HL-60 (cell line): ENCODE results near the gene FAHD1.

Experiments used
- DNase-seq, 2 experiments: peaks; one replicate each; pipeline ENCODE4 v3.0.0-alpha.2; 2010 to 2020; ENCODE audit warnings: low read depth in 1 of 2, low spot score in 1 of 2
- H3K27ac ChIP-seq: fragments of 250-450 bp; sonication (Bioruptor Pico); replicated peaks from 2 replicates; pipeline ENCODE4 v1.5.1; 2020; ENCODE audit warnings: mild to moderate bottlenecking, moderate library complexity
- H3K27me3 ChIP-seq: fragments of 250-450 bp; sonication (Bioruptor Pico); 2 replicates; pipeline ENCODE4 v1.5.1; 2021; ENCODE audit warnings: mild to moderate bottlenecking, moderate library complexity; ENCODE audit not compliant: insufficient read depth, poor library complexity, severe bottlenecking
- H3K4me3 ChIP-seq: replicated peaks from 2 replicates; pipeline ENCODE4 v1.5.1; 2011; ENCODE audit warnings: mild to moderate bottlenecking, control low read depth, low read length; ENCODE audit not compliant: insufficient read depth
- GABPA ChIP-seq: IDR thresholded peaks from 2 replicates; pipeline ENCODE4 v1.6.1; 2012; ENCODE audit warnings: low read depth
- POLR2AphosphoS5 ChIP-seq: IDR thresholded peaks from 2 replicates; pipeline ENCODE4 v1.6.1; 2012; ENCODE audit warnings: low read depth
- SPI1 ChIP-seq: IDR thresholded peaks from 2 replicates; pipeline ENCODE4 v1.6.1; 2012; ENCODE audit warnings: low read depth, mild to moderate bottlenecking, borderline replicate concordance
- TF ChIP-seq, protein P1 (sequence below): IDR thresholded peaks from 2 replicates; pipeline ENCODE4 v1.6.1; 2012; ENCODE audit warnings: low read depth; ENCODE audit not compliant: insufficient replicate concordance
- TF ChIP-seq, protein P2 (sequence below): IDR thresholded peaks from one replicate; pipeline ENCODE4 v1.5.1; 2011; ENCODE audit warnings: low read length, control low read depth, inconsistent platforms; ENCODE audit not compliant: insufficient read depth

The FAHD1 gene

DNA sequence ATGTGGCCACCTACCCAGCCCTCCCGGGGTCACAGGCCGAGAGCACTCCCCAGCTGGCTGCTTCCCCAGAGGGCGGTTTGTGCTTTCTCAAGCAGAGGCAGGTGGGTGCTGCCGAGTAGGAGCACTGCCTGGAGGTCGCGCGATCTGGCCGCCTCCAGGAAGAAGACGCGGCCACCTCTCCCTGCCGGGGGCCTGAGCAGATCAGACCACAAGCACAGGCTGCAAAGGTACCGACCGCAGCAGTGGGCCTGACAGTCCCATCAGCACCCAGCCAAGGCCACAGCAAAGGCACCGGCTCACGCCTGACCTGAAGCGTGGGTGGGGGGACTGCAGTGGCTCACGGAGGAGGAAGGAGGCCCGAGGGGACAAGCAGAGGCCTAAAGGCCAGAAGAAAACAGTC is 18.3 kb upstream of the FAHD1 start:
- TF ChIP-seq, protein P1, sequence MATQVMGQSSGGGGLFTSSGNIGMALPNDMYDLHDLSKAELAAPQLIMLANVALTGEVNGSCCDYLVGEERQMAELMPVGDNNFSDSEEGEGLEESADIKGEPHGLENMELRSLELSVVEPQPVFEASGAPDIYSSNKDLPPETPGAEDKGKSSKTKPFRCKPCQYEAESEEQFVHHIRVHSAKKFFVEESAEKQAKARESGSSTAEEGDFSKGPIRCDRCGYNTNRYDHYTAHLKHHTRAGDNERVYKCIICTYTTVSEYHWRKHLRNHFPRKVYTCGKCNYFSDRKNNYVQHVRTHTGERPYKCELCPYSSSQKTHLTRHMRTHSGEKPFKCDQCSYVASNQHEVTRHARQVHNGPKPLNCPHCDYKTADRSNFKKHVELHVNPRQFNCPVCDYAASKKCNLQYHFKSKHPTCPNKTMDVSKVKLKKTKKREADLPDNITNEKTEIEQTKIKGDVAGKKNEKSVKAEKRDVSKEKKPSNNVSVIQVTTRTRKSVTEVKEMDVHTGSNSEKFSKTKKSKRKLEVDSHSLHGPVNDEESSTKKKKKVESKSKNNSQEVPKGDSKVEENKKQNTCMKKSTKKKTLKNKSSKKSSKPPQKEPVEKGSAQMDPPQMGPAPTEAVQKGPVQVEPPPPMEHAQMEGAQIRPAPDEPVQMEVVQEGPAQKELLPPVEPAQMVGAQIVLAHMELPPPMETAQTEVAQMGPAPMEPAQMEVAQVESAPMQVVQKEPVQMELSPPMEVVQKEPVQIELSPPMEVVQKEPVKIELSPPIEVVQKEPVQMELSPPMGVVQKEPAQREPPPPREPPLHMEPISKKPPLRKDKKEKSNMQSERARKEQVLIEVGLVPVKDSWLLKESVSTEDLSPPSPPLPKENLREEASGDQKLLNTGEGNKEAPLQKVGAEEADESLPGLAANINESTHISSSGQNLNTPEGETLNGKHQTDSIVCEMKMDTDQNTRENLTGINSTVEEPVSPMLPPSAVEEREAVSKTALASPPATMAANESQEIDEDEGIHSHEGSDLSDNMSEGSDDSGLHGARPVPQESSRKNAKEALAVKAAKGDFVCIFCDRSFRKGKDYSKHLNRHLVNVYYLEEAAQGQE = no peak
- no peak overlapping the region for H3K27ac ChIP-seq
- H3K4me3 ChIP-seq = no peak overlapping the region
- DNase-seq = no peak
- no peaks in the 10 kb centered on the region for H3K27me3 ChIP-seq

DNA sequence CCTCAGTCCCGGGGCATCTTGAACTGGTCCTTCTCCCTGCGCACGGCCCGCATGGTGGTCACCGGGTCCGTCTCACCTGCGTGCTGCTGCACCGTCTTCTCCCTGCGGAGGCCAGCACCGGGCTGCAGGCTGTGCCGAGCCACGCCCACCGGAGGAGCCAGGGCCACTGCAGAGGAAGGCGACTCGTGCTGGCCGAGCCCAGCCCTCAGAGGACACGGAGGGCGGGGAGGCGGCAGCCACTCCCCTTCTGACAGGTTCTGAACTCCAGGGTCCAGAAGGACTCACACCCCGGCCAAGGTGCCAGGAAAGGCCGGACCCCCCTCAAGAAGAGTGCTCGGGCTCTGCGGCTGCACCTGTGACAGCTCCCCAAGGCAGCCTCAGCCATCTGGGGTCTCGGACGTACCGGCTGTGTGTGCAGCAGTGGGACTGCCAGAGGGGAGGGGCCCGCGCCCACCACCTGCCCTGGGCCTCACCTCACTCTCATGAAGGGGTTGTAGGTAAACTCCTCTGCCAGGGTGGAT is 17.7 kb upstream of the FAHD1 start:
- TF ChIP-seq POLR2AphosphoS5 = no peak
- TF ChIP-seq, protein P2, sequence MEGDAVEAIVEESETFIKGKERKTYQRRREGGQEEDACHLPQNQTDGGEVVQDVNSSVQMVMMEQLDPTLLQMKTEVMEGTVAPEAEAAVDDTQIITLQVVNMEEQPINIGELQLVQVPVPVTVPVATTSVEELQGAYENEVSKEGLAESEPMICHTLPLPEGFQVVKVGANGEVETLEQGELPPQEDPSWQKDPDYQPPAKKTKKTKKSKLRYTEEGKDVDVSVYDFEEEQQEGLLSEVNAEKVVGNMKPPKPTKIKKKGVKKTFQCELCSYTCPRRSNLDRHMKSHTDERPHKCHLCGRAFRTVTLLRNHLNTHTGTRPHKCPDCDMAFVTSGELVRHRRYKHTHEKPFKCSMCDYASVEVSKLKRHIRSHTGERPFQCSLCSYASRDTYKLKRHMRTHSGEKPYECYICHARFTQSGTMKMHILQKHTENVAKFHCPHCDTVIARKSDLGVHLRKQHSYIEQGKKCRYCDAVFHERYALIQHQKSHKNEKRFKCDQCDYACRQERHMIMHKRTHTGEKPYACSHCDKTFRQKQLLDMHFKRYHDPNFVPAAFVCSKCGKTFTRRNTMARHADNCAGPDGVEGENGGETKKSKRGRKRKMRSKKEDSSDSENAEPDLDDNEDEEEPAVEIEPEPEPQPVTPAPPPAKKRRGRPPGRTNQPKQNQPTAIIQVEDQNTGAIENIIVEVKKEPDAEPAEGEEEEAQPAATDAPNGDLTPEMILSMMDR = no peak
- TF ChIP-seq GABPA = no peak
- no peak for TF ChIP-seq SPI1
- TF ChIP-seq, protein P1 = no peak
- no peaks in the 10 kb centered on the region for H3K27me3 ChIP-seq
- no peak overlapping the region for H3K27ac ChIP-seq
- DNase-seq = no peak
- H3K4me3 ChIP-seq = no peak overlapping the region

DNA sequence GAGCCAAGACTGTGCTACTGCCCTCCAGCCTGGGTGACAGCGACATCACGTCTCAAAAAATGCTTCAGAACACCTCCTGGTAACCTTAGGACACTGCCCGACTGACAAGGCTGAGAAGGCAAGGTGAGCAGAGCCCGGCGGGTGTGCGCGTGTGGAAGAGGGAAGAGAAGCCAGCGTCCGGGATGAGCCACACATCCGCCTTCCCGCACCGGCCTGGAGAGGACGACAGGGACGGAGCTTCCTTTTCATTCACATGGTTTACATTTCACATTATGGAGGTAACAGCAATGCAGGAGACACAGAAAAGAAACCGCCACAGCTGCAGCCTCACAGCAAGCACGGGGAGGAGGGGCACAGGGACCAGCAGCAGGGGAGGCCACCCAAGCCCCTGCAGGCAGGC is 16.9 kb upstream of the FAHD1 start:
- TF ChIP-seq GABPA (no peak), SPI1 (no peak)
- TF ChIP-seq, protein P2 = no peak
- TF ChIP-seq, protein P1 = no peak
- H3K27ac ChIP-seq = no peak overlapping the region
- H3K27me3 ChIP-seq = no peaks in the 10 kb centered on the region
- H3K4me3 ChIP-seq = no peak overlapping the region
- no peak for DNase-seq

DNA sequence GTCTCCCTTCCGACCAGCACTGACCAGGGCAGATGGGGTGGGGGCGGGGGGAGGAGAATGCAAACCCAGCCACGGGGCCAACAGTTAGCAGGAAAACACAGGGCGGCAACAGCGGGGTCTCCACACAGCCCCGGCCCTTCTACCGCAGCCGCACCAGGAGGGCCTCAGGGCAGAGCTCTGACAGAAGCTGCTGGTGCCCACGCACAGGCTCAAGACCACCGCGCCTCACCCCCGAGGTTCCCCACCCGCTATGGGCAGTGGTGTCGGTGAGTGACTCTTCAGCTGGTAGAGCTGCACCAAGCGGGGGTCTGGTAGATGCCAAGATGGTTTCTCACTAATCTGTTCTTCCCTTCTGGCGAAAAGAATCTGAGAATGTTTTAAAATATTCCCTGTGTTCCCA is 16.5 kb upstream of the FAHD1 start:
- DNase-seq = no peak

More for the DNA sequence above, 16.5 kb upstream of the FAHD1 start:
- TF ChIP-seq POLR2AphosphoS5 = no peak
- TF ChIP-seq, protein P1 = no peak
- no peak for TF ChIP-seq GABPA
- TF ChIP-seq, protein P2 = no peak
- no peak for TF ChIP-seq SPI1
- H3K27me3 ChIP-seq = no peaks in the 10 kb centered on the region
- no peak overlapping the region for H3K27ac ChIP-seq
- H3K4me3 ChIP-seq = no peak overlapping the region
